ENCODE measurements around the gene DIP2A.

DIP2A gene

GRCh38 chr21:46600305-46600704 is 141.6 kb downstream of the DIP2A start:
- no peak for DNase-seq

- no peak for DNase-seq
Measured at GRCh38 chr21:46600978-46601377, 142.3 kb downstream of the DIP2A start.

- no peak for DNase-seq
Measured at GRCh38 chr21:46603228-46603627, 144.5 kb downstream of the DIP2A start.

- DNase-seq = no peak
Measured at GRCh38 chr21:46604329-46604974, 145.8 kb downstream of the DIP2A start.

GRCh38 chr21:46604975-46605766 is 146.5 kb downstream of the DIP2A start, which contains the start of gene S100B:
Gene S100B (minus strand): TSS chr21:46605082. CDS start chr21:46602415, 2,667 bp downstream.
- no peak for DNase-seq

- DNase-seq = peak; percentile 59 to 70
Measured at GRCh38 chr21:46605767-46606426, 147.2 kb downstream of the DIP2A start.

GRCh38 chr21:46606427-46606813 is 147.7 kb downstream of the DIP2A start:
- DNase-seq = no peak

- DNase-seq = no peak
Measured at GRCh38 chr21:46607636-46608035, 148.9 kb downstream of the DIP2A start.

GRCh38 chr21:46608672-46609111 is 150.0 kb downstream of the DIP2A start:
- no peak for DNase-seq

GRCh38 chr21:46610018-46610701 is 151.5 kb downstream of the DIP2A start:
- no peak for DNase-seq

- DNase-seq = no peak
Measured at GRCh38 chr21:46613391-46613790, 154.7 kb downstream of the DIP2A start.

GRCh38 chr21:46616050-46616449 is 157.4 kb downstream of the DIP2A start:
- no peak for DNase-seq

GRCh38 chr21:46616656-46617055 is 158.0 kb downstream of the DIP2A start:
- no peak for DNase-seq

GRCh38 chr21:46617267-46618051 is 158.8 kb downstream of the DIP2A start:
- DNase-seq = no peak

GRCh38 chr21:46618738-46619379 is 160.2 kb downstream of the DIP2A start:
- no peak for DNase-seq

All from CD4-positive, alpha-beta T cell treated with Interleukin-4 for 1 hour (primary cell).